OCI-LY7 (cell line): ENCODE measurements around the gene MIA2. TPM values are rescaled to one million over a fixed set of nuclear protein-coding genes. Genes with fewer than 3 reads are reported as not detected.
A peak's percentile ranks its signal among the peaks of the same experiment; 100 is the strongest.

Experiments used
- BruUV-seq: library from RNA; stranded (reverse); fragments of 400-500 nt; replicated peaks from 2 replicates; lab custom pipeline; 2021; lab: Mats Ljungman, UMichigan
- CTCF ChIA-PET: fragments of 300-600 bp; sonication (Branson Sonifier 250); formaldehyde crosslinking; loops from one replicate; lab custom pipeline; 2022; ENCODE audit warnings: antibody characterized with exemption; ENCODE audit not compliant: unreplicated experiment; lab: Charles Lee
- POLR2A ChIA-PET: fragments of 300-600 bp; sonication (Branson Sonifier 250); formaldehyde crosslinking; loops from one replicate; lab custom pipeline; 2022; ENCODE audit warnings: antibody characterized with exemption; lab: Charles Lee
- DNase-seq: peaks from one replicate; pipeline ENCODE4 v3.0.0-alpha.2; 2015; ENCODE audit warnings: low spot score
- H2AFZ ChIP-seq: fragments of 200-600 bp; sonication (generic), shearing (Covaris generic); 2 replicates; pipeline ENCODE4 v1.6.1; 2014; ENCODE audit warnings: mild to moderate bottlenecking, antibody characterized with exemption, low read length, moderate library complexity
- H3K27ac ChIP-seq: fragments of 200-600 bp; sonication (generic); 2 replicates; pipeline ENCODE4 v1.5.1; 2014; ENCODE audit warnings: mixed run types, low read depth, mild to moderate bottlenecking, moderate library complexity, low read length, inconsistent platforms; ENCODE audit not compliant: poor library complexity, severe bottlenecking
- H3K36me3 ChIP-seq: fragments of 200-600 bp; sonication (generic); 2 replicates; pipeline ENCODE4 v1.6.1; 2014; ENCODE audit warnings: mild to moderate bottlenecking, antibody characterized with exemption, low read length, moderate library complexity, mixed read lengths; ENCODE audit not compliant: insufficient read depth
- H3K4me1 ChIP-seq: fragments of 200-600 bp; sonication (generic); 2 replicates; pipeline ENCODE4 v1.5.1; 2014; ENCODE audit warnings: mild to moderate bottlenecking, low read length; ENCODE audit not compliant: insufficient read depth, poor library complexity, severe bottlenecking
- H3K4me2 ChIP-seq: fragments of 200-600 bp; sonication (generic); 2 replicates; pipeline ENCODE4 v1.6.1; 2014; ENCODE audit warnings: mild to moderate bottlenecking, low read length
- H3K4me3 ChIP-seq: fragments of 200-600 bp; sonication (generic); 2 replicates; pipeline ENCODE4 v1.5.1; 2014; ENCODE audit warnings: mild to moderate bottlenecking, low read depth, low read length; ENCODE audit not compliant: poor library complexity, severe bottlenecking
- H3K79me2 ChIP-seq: fragments of 200-600 bp; sonication (generic); 2 replicates; pipeline ENCODE4 v1.6.1; 2016; ENCODE audit warnings: low read depth, mild to moderate bottlenecking, low read length, moderate library complexity, mixed read lengths; ENCODE audit not compliant: insufficient read depth
- H3K9me2 ChIP-seq: fragments of 200-600 bp; sonication (generic); 2 replicates; pipeline ENCODE4 v1.6.1; 2016; ENCODE audit warnings: mild to moderate bottlenecking, low read length, mixed read lengths; ENCODE audit not compliant: insufficient read depth
- H3K9me3 ChIP-seq: fragments of 200-600 bp; sonication (generic); 2 replicates; pipeline ENCODE4 v1.6.1; 2014; ENCODE audit warnings: mild to moderate bottlenecking, mixed run types, low read length, mixed read lengths
- H4K20me1 ChIP-seq: fragments of 200-600 bp; sonication (generic); 2 replicates; pipeline ENCODE4 v1.6.1; 2014; ENCODE audit warnings: mild to moderate bottlenecking, antibody characterized with exemption, low read length, moderate library complexity, mixed read lengths; ENCODE audit not compliant: insufficient read depth
- CTCF ChIP-seq: fragments of 200-600 bp; sonication (generic); conservative IDR thresholded peaks from 2 replicates; pipeline ENCODE4 v1.5.1; 2014; ENCODE audit warnings: mild to moderate bottlenecking, antibody characterized with exemption, low read length, moderate library complexity, mixed read lengths
- EZH2phosphoT487 ChIP-seq: fragments of 200-600 bp; sonication (generic); IDR thresholded peaks from 2 replicates; pipeline ENCODE4 v1.6.1; 2018; ENCODE audit warnings: low read depth, borderline replicate concordance, mild to moderate bottlenecking, mixed run types, antibody characterized with exemption, low read length, moderate library complexity, mixed read lengths
- intact Hi-C: fragments of 100-400 bp; cut with micrococcal nuclease; formaldehyde crosslinking; loops from one replicate; pipeline ENCODE4 v1.10.0; 2022; ENCODE audit not compliant: unreplicated experiment
- total RNA-seq, 2 experiments: library from RNA; depleted of rRNA in 1 of 2; stranded (reverse); fragments of >200 nt in 1 of 2; shearing (Covaris generic) in 1 of 2; gene quantifications; 2 replicates each; pipeline ENCODE4 v1.2.3, GENCODE V29; 2014 to 2022

The MIA2 gene
- total RNA-seq, 2 experiments from 2014 or later = 20.2 to 28.3 TPM

- Histone ChIP-seq H3K9me2 (no peaks in the 10 kb centered on the region), H3K27ac (no peak overlapping the region), H3K4me1 (no peaks in the 10 kb centered on the region), H2AFZ (no peak overlapping the region), H3K4me3 (no peak overlapping the region), H4K20me1 (no peaks in the 10 kb centered on the region), H3K9me3 (peaks cover 49% of the 10 kb centered on the region), H3K4me2 (no peak overlapping the region), H3K79me2 (peaks cover 3% of the 10 kb centered on the region; the same call in 1 of the 2 replicates), H3K36me3 (peaks cover 30% of the 10 kb centered on the region)
- intact Hi-C loops = no loop called here
- BruUV-seq = no TSS peak
- CTCF ChIA-PET = no interaction called here
- TF ChIP-seq EZH2phosphoT487 (no peak), CTCF (no peak)
- no peak for DNase-seq
- POLR2A ChIA-PET = interaction anchor here (1.2 kb wide), 1 partner anchor 305 kb away, joined by 4 read pairs; no protein-coding TSS in a partner anchor
Measured at GRCh38 chr14:39416072-39416471, 182.4 kb downstream of the MIA2 start.

DNA sequence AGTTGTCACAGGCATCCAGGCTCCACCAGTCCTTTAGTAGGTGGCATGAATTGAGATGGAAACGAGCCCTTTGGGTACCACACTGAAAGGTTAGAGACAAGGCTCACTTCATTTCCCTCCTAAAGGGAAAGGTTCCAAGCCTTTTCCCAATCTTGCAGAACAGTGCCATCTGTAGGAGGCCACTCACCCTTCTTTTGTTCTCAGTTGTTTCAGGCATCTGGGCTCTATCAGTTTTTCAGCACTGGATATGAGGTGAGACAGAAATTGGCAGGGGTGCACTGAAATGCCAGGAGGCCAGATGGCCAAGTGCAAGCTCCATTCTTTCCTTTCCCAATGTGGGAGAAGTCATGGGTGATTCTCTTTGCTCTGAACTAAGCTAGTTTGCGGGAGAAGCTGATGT, 183.3 kb downstream of the MIA2 start:
- Histone ChIP-seq H3K4me1 (no peaks in the 10 kb centered on the region), H3K4me3 (no peak overlapping the region), H3K9me2 (no peaks in the 10 kb centered on the region), H4K20me1 (no peaks in the 10 kb centered on the region), H3K36me3 (peaks cover 30% of the 10 kb centered on the region), H3K79me2 (peaks cover 3% of the 10 kb centered on the region; the same call in 1 of the 2 replicates), H3K9me3 (peaks cover 49% of the 10 kb centered on the region), H3K4me2 (no peak overlapping the region), H3K27ac (no peak overlapping the region), H2AFZ (no peak overlapping the region)
- CTCF ChIA-PET = no interaction called here
- no TSS peak for BruUV-seq
- TF ChIP-seq EZH2phosphoT487 = no peak
- no peak for TF ChIP-seq CTCF
- POLR2A ChIA-PET = interaction anchor here (1.2 kb wide), 1 partner anchor 306 kb away, joined by 4 read pairs; no protein-coding TSS in a partner anchor
- no peak for DNase-seq
- intact Hi-C loops = no loop called here

DNA sequence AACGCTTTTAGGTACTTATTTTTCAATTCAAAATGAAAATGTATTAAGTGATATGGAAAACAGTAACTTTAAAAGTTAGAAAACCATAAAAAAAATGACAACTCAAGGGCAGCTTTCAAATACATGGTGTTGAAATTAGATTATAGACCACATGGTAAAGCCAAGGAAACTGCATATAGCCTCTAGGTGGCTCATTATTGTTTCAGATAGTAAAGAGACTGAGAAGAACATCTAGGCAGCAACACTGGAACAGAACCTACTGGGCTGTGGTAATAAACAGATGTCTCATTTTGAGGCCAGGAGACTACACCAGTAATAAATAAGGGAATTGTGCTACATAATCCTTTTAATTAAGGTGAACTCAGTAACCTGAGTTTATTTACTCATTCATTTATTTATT, 185.6 kb downstream of the MIA2 start:
- Histone ChIP-seq H3K27ac (no peak overlapping the region), H3K4me1 (no peaks in the 10 kb centered on the region), H3K36me3 (peaks cover 23% of the 10 kb centered on the region), H3K9me3 (peaks cover 35% of the 10 kb centered on the region), H3K4me2 (no peak overlapping the region), H3K4me3 (no peak overlapping the region), H3K79me2 (peaks cover 13% of the 10 kb centered on the region; the same call in 1 of the 2 replicates), H4K20me1 (no peaks in the 10 kb centered on the region), H3K9me2 (no peaks in the 10 kb centered on the region), H2AFZ (no peak overlapping the region)
- TF ChIP-seq EZH2phosphoT487 (no peak), CTCF (peak; percentile 43; the same call in 1 of the 2 replicates)
- POLR2A ChIA-PET = no interaction called here
- BruUV-seq = no TSS peak
- DNase-seq = no peak
- intact Hi-C loops = no loop called here
- CTCF ChIA-PET = no interaction called here
